HEK293 (cell line): ENCODE results near the gene ST7.

Source experiments
- CTCF ChIA-PET: fragments of 350-600 bp; formaldehyde crosslinking; extraction: SDS; loops from one replicate; lab custom pipeline; 2021; ENCODE audit warnings: antibody characterized with exemption; lab: Yijun Ruan, JAX
- POLR2A ChIA-PET: fragments of 300-600 bp; formaldehyde crosslinking; extraction: SDS; loops from one replicate; lab custom pipeline; 2020; ENCODE audit warnings: antibody characterized with exemption, inconsistent platforms; lab: Yijun Ruan, JAX
- H3K27ac ChIP-seq: fragments of 200-500 bp; sonication (Bioruptor generic); 2 replicates; pipeline ENCODE4 v1.5.1; 2014; ENCODE audit warnings: low read depth, low read length, control low read depth, inconsistent platforms; ENCODE audit errors: extremely low read depth
- H3K36me3 ChIP-seq, 2 experiments: fragments of 200-500 bp in 1 of 2; sonication (Bioruptor generic) in 1 of 2; 1 replicate in 1 of 2; 2 replicates in 1 of 2; pipeline ENCODE4 v1.5.1; 2014 to 2017; ENCODE audit warnings: inconsistent platforms in 2 of 2, low read length in 2 of 2; ENCODE audit not compliant: control insufficient read depth in 2 of 2, insufficient read depth in 1 of 2
- H3K4me1 ChIP-seq: fragments of 200-500 bp; sonication (Bioruptor generic); 2 replicates; pipeline ENCODE4 v1.5.1; 2014; ENCODE audit warnings: mild to moderate bottlenecking, low read length, inconsistent platforms; ENCODE audit not compliant: control insufficient read depth, insufficient read depth
- H3K4me3 ChIP-seq: 2 replicates; pipeline ENCODE4 v1.5.1; 2011; ENCODE audit warnings: low read depth, mild to moderate bottlenecking, control low read depth, low read length, moderate library complexity
- H3K9me3 ChIP-seq: fragments of 200-500 bp; sonication (Bioruptor generic); 2 replicates; pipeline ENCODE4 v1.5.1; 2014; ENCODE audit warnings: low read depth, low read length, inconsistent platforms; ENCODE audit not compliant: control insufficient read depth, insufficient read depth
- BCL11A ChIP-seq: fragments of 450-650 bp; formaldehyde crosslinking; IDR thresholded peaks from 2 replicates; pipeline ENCODE4 v1.5.1; 2016; ENCODE audit warnings: low read depth, missing biosample characterization, missing genetic modification characterization
- KLF16 ChIP-seq: fragments of 450-650 bp; formaldehyde crosslinking; IDR thresholded peaks from 2 replicates; pipeline ENCODE4 v1.5.1; 2017; ENCODE audit warnings: missing biosample characterization, missing genetic modification characterization
- PRDM1 ChIP-seq: fragments of 450-650 bp; formaldehyde crosslinking; IDR thresholded peaks from 2 replicates; pipeline ENCODE4; 2016; ENCODE audit warnings: missing biosample characterization, missing genetic modification characterization
- SCRT1 ChIP-seq: fragments of 450-650 bp; formaldehyde crosslinking; IDR thresholded peaks from 2 replicates; pipeline ENCODE4 v1.5.1; 2016; ENCODE audit warnings: missing biosample characterization, missing genetic modification characterization, borderline replicate concordance
- SCRT2 ChIP-seq: fragments of 450-650 bp; formaldehyde crosslinking; IDR thresholded peaks from 2 replicates; pipeline ENCODE4 v1.5.1; 2016; ENCODE audit warnings: missing biosample characterization, missing genetic modification characterization
- SETDB1 ChIP-seq: IDR thresholded peaks from one replicate; pipeline ENCODE4 v1.6.1; 2017; ENCODE audit warnings: mild to moderate bottlenecking, low read length, moderate library complexity, mixed read lengths; ENCODE audit not compliant: insufficient read length
- SP3 ChIP-seq: fragments of 450-650 bp; formaldehyde crosslinking; IDR thresholded peaks from 2 replicates; pipeline ENCODE4 v1.5.1; 2016; ENCODE audit warnings: missing biosample characterization, missing genetic modification characterization
- ZFP41 ChIP-seq: fragments of 450-650 bp; formaldehyde crosslinking; IDR thresholded peaks from 2 replicates; pipeline ENCODE4 v1.5.1; 2016; ENCODE audit warnings: missing biosample characterization, missing genetic modification characterization, borderline replicate concordance
- ZNF140 ChIP-seq: fragments of 450-650 bp; formaldehyde crosslinking; IDR thresholded peaks from 2 replicates; pipeline ENCODE4 v1.5.1; 2016; ENCODE audit warnings: missing biosample characterization, missing genetic modification characterization
- ZNF184 ChIP-seq: fragments of 450-650 bp; IDR thresholded peaks from 2 replicates; pipeline ENCODE4 v1.5.1; 2018; ENCODE audit warnings: missing biosample characterization, mild to moderate bottlenecking, missing genetic modification characterization
- ZNF354C ChIP-seq: fragments of 450-650 bp; formaldehyde crosslinking; IDR thresholded peaks from 2 replicates; pipeline ENCODE4 v1.5.1; 2016; ENCODE audit warnings: missing biosample characterization, missing genetic modification characterization, low read depth, borderline replicate concordance
- ZNF398 ChIP-seq: fragments of 450-650 bp; formaldehyde crosslinking; IDR thresholded peaks from 2 replicates; pipeline ENCODE4 v1.5.1; 2017; ENCODE audit warnings: missing biosample characterization, missing genetic modification characterization
- ZNF626 ChIP-seq: fragments of 450-650 bp; sonication (Bioruptor Pico); formaldehyde crosslinking; IDR thresholded peaks from 2 replicates; pipeline ENCODE4 v1.5.1; 2018; ENCODE audit warnings: missing biosample characterization, missing genetic modification characterization, inconsistent platforms
- ZSCAN16 ChIP-seq: fragments of 450-650 bp; formaldehyde crosslinking; IDR thresholded peaks from 2 replicates; pipeline ENCODE4 v1.5.1; 2016; ENCODE audit warnings: missing biosample characterization, missing genetic modification characterization

The ST7 gene

GRCh38 chr7:117036836-117037235, 83.5 kb downstream of the ST7 start:
- ChIA-PET POLR2A (no interaction called here), CTCF (interaction anchor here (1.0 kb wide), 1 partner anchor 9 kb away, joined by 3 read pairs; no protein-coding TSS in a partner anchor)
- TF ChIP-seq PRDM1 (tag by site-specific recombination) (no peak), SCRT2 (tag by site-specific recombination) (peak; percentile 83), SCRT1 (tag by site-specific recombination) (peak; percentile 93)
- Histone ChIP-seq H3K9me3 (no peaks in the 10 kb centered on the region), H3K36me3 (no peaks in the 10 kb centered on the region), H3K27ac (no peak overlapping the region), H3K4me3 (no peak overlapping the region), H3K4me1 (peaks cover 5% of the 10 kb centered on the region; the same call in 1 of the 2 replicates)

GRCh38 chr7:117038408-117038807, 85.1 kb downstream of the ST7 start:
- no peak for TF ChIP-seq ZFP41 (tag by site-specific recombination)
- TF ChIP-seq ZNF626 (tag by site-specific recombination) = no peak
- no peak for TF ChIP-seq ZSCAN16
- no peak for TF ChIP-seq ZNF184 (tag by site-specific recombination)
- Histone ChIP-seq H3K27ac (no peak overlapping the region), H3K4me1 (peaks cover 5% of the 10 kb centered on the region; the same call in 1 of the 2 replicates), H3K9me3 (no peaks in the 10 kb centered on the region), H3K36me3 (no peaks in the 10 kb centered on the region), H3K4me3 (no peak overlapping the region)
- CTCF ChIA-PET = interaction anchor here (0.6 to 2.0 kb wide), 2 partner anchors 53 to 82 kb away, joined by 3 to 5 read pairs; no protein-coding TSS in a partner anchor
- POLR2A ChIA-PET = no interaction called here

DNA sequence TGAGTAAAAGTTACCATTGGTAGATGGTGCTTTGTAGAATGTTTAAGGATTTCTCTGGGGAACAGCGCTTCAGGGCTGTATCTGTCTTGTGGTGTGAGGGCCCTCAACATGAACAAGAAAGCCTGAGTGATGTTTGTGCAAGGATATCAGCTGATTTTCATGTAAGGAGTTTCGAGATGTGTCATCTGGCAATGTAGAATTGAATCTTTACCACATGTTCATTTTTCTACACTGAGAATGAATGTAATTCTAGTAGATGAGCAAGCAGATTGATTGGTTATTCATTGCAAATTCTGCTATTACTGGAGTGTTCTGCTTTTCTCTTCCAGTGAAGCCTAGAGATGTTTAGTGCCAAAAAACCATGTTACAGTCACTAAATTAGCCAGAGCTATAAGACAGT, 87.7 kb downstream of the ST7 start:
- ChIA-PET CTCF (no interaction called here), POLR2A (no interaction called here)
- Histone ChIP-seq H3K4me1 (no peaks in the 10 kb centered on the region), H3K27ac (no peak overlapping the region), H3K9me3 (no peaks in the 10 kb centered on the region), H3K36me3 (no peaks in the 10 kb centered on the region), H3K4me3 (no peak overlapping the region)
- no peak for TF ChIP-seq KLF16 (tag by site-specific recombination)
- TF ChIP-seq ZNF398 (tag by site-specific recombination) = no peak
- no peak for TF ChIP-seq ZNF354C (tag by site-specific recombination)
- no peak for TF ChIP-seq BCL11A (tag by site-specific recombination)
- no peak for TF ChIP-seq ZNF140 (tag by site-specific recombination)

GRCh38 chr7:117041822-117042221, 88.5 kb downstream of the ST7 start:
- ChIA-PET CTCF (no interaction called here), POLR2A (no interaction called here)
- no peak overlapping the region for H3K27ac ChIP-seq
- no peaks in the 10 kb centered on the region for H3K4me1 ChIP-seq
- H3K36me3 ChIP-seq = no peaks in the 10 kb centered on the region
- H3K4me3 ChIP-seq = no peak overlapping the region
- no peaks in the 10 kb centered on the region for H3K9me3 ChIP-seq
- TF ChIP-seq SP3 (tag by site-specific recombination) (no peak), SETDB1 (peak; percentile 26)
